HL-60 (cell line): ENCODE data around the gene TESK2.
A peak's percentile ranks its signal among the peaks of the same experiment; 100 is the strongest.

ENCODE experiments used
- DNase-seq, 2 experiments: peaks; one replicate each; pipeline ENCODE4 v3.0.0-alpha.2; 2010 to 2020; ENCODE audit warnings: low read depth in 1 of 2, low spot score in 1 of 2
- H3K27ac ChIP-seq: fragments of 250-450 bp; sonication (Bioruptor Pico); replicated peaks from 2 replicates; pipeline ENCODE4 v1.5.1; 2020; ENCODE audit warnings: mild to moderate bottlenecking, moderate library complexity
- H3K27me3 ChIP-seq: fragments of 250-450 bp; sonication (Bioruptor Pico); 2 replicates; pipeline ENCODE4 v1.5.1; 2021; ENCODE audit warnings: mild to moderate bottlenecking, moderate library complexity; ENCODE audit not compliant: insufficient read depth, poor library complexity, severe bottlenecking
- H3K4me3 ChIP-seq: replicated peaks from 2 replicates; pipeline ENCODE4 v1.5.1; 2011; ENCODE audit warnings: mild to moderate bottlenecking, control low read depth, low read length; ENCODE audit not compliant: insufficient read depth
- GABPA ChIP-seq: IDR thresholded peaks from 2 replicates; pipeline ENCODE4 v1.6.1; 2012; ENCODE audit warnings: low read depth
- POLR2AphosphoS5 ChIP-seq: IDR thresholded peaks from 2 replicates; pipeline ENCODE4 v1.6.1; 2012; ENCODE audit warnings: low read depth
- SPI1 ChIP-seq: IDR thresholded peaks from 2 replicates; pipeline ENCODE4 v1.6.1; 2012; ENCODE audit warnings: low read depth, mild to moderate bottlenecking, borderline replicate concordance
- long read RNA-seq: library from polyadenylated mRNA; unstranded; transcript quantifications from one replicate; pipeline ENCODE4 v2.0.0, GENCODE V29; 2020
- TF ChIP-seq, protein P1 (sequence below): IDR thresholded peaks from one replicate; pipeline ENCODE4 v1.5.1; 2011; ENCODE audit warnings: low read length, control low read depth, inconsistent platforms; ENCODE audit not compliant: insufficient read depth
- TF ChIP-seq, protein P2 (sequence below): IDR thresholded peaks from 2 replicates; pipeline ENCODE4 v1.6.1; 2012; ENCODE audit warnings: low read depth; ENCODE audit not compliant: insufficient replicate concordance

The TESK2 gene, protein sequence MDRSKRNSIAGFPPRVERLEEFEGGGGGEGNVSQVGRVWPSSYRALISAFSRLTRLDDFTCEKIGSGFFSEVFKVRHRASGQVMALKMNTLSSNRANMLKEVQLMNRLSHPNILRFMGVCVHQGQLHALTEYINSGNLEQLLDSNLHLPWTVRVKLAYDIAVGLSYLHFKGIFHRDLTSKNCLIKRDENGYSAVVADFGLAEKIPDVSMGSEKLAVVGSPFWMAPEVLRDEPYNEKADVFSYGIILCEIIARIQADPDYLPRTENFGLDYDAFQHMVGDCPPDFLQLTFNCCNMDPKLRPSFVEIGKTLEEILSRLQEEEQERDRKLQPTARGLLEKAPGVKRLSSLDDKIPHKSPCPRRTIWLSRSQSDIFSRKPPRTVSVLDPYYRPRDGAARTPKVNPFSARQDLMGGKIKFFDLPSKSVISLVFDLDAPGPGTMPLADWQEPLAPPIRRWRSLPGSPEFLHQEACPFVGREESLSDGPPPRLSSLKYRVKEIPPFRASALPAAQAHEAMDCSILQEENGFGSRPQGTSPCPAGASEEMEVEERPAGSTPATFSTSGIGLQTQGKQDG
- long read RNA-seq, transcript TESK2-202 (11 exons, 3,074 nt): major isoform, 41 of 63 reads
- long read RNA-seq, partial matches to known transcripts: 8 of 63 reads
- long read RNA-seq, other reads (novel, unspliced or antisense): 14 of 63 reads

DNA sequence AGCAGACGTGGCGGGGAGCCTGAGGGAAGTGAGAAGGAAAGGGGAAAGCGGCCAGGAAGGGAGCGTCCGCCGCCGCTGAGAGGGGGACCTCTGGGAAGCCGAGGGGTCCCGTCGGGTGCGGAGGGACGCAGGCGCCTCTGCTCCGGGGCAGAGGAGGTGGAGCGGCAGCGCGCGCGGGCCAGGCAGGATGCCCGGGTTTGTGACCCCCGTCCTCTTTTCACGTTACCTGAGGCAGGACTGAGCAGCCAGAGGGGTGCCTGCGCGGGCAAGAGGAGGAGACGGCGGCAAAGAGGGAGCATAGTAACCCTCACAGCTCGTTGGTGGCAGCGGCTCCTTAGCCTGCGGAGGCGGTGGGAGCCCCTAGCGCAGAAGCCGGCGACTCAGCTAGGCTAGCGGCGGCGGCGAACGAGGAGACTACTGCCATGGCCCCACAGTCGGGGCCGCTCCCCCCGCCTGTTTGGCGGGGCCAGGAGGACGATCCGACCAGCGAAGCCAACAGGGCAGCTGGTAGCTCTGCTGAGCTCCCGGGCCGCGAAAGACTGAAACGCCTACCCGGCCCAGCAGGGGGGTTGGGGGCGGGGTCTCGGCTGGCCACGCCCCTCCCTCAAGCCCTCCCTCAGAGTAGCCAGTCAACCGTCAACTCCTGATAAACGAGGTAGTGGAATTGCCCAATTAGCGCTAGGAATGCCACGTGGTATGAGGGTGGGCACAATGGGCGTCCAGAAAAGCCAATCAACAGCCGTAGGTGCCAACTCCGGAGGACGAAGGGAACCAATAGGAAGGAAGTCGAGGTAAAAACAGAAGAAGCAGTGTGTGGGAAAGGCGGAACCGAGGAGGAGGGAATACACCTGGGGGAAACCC is at the start of gene TESK2:
TESK2 (minus strand) TSS at position 538 of the 861 bp plus-strand sequence. CDS start 33,378 bp downstream, outside the sequence.
- H3K27me3 ChIP-seq: no peaks in the 10 kb centered on the region
- H3K4me3 ChIP-seq: peak within 1 kb of the TSS; percentile 94
- peak; percentile 97 to 99 for DNase-seq
- peak within 1 kb of the TSS; percentile 39 for H3K27ac ChIP-seq
- TF ChIP-seq POLR2AphosphoS5 (no peak), SPI1 (peak; percentile 56; the same call in 1 of the 2 replicates)
- TF ChIP-seq, protein P1, sequence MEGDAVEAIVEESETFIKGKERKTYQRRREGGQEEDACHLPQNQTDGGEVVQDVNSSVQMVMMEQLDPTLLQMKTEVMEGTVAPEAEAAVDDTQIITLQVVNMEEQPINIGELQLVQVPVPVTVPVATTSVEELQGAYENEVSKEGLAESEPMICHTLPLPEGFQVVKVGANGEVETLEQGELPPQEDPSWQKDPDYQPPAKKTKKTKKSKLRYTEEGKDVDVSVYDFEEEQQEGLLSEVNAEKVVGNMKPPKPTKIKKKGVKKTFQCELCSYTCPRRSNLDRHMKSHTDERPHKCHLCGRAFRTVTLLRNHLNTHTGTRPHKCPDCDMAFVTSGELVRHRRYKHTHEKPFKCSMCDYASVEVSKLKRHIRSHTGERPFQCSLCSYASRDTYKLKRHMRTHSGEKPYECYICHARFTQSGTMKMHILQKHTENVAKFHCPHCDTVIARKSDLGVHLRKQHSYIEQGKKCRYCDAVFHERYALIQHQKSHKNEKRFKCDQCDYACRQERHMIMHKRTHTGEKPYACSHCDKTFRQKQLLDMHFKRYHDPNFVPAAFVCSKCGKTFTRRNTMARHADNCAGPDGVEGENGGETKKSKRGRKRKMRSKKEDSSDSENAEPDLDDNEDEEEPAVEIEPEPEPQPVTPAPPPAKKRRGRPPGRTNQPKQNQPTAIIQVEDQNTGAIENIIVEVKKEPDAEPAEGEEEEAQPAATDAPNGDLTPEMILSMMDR: no peak
- TF ChIP-seq, protein P2, sequence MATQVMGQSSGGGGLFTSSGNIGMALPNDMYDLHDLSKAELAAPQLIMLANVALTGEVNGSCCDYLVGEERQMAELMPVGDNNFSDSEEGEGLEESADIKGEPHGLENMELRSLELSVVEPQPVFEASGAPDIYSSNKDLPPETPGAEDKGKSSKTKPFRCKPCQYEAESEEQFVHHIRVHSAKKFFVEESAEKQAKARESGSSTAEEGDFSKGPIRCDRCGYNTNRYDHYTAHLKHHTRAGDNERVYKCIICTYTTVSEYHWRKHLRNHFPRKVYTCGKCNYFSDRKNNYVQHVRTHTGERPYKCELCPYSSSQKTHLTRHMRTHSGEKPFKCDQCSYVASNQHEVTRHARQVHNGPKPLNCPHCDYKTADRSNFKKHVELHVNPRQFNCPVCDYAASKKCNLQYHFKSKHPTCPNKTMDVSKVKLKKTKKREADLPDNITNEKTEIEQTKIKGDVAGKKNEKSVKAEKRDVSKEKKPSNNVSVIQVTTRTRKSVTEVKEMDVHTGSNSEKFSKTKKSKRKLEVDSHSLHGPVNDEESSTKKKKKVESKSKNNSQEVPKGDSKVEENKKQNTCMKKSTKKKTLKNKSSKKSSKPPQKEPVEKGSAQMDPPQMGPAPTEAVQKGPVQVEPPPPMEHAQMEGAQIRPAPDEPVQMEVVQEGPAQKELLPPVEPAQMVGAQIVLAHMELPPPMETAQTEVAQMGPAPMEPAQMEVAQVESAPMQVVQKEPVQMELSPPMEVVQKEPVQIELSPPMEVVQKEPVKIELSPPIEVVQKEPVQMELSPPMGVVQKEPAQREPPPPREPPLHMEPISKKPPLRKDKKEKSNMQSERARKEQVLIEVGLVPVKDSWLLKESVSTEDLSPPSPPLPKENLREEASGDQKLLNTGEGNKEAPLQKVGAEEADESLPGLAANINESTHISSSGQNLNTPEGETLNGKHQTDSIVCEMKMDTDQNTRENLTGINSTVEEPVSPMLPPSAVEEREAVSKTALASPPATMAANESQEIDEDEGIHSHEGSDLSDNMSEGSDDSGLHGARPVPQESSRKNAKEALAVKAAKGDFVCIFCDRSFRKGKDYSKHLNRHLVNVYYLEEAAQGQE: no peak

DNA sequence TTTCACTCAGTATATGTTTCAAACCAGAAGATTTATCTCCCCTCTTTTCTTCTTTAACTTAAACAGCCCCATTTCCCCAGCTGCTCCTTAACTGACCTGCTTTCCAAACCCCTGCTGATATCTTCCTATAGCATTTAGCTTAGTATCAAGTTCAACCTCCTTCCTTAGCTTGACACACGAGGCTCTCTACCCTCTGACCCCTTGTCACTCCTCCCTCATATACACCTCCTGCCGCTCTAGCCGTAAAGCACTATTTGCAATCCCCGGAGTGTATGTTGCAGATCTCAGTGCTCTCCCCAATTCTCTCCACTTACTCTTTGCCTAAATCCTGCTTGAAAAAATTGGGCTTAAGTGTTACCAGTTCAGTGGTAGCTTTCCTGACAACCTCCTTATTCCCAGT is 45.9 kb upstream of the TESK2 start:
- DNase-seq: no peak
- TF ChIP-seq SPI1 (no peak), POLR2AphosphoS5 (no peak), GABPA (no peak)
- TF ChIP-seq, protein P2: no peak
- TF ChIP-seq, protein P1: no peak
- no peak overlapping the region for H3K27ac ChIP-seq
- no peaks in the 10 kb centered on the region for H3K27me3 ChIP-seq
- H3K4me3 ChIP-seq: no peak overlapping the region

DNA sequence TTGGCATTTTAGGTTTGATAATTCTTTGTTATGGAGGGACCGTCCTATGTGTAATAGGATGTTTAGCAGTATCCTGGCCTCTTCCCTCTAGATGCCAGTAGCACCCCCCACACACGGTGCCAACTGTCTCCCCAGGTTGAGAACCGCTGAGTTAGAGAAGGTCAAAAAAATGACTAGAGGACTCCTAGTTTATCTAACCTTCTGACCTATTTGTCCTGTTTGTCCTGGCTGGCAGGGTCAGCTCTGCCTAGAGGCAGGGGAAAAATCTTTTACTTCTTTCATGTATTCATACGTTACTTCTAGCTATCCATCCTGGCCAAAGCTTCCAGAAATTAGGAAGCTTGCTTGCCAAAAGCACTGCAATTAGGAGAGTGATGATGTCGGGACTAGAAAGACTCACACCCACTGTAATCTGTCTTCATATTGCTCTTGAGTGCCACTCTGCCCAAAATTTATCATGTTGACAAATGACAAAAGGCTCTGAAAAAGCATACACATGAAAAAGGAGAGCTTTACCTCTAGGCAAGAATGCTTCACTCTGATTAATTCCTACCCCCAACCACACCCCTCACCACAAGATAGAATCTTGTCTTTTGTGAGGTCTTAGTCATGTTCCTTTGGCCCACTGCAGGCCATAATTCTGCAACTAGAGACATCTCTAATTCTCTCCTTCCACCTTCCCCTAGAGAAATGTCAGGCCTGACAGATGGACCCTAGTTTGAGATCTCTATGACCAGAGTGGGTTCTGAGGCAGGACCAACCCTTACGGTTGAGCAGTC is 45.2 kb upstream of the TESK2 start:
- Histone ChIP-seq H3K27me3 (no peaks in the 10 kb centered on the region), H3K27ac (no peak overlapping the region)
- no peak for DNase-seq

More for the DNA sequence above, 45.2 kb upstream of the TESK2 start:
- no peak for TF ChIP-seq POLR2AphosphoS5
- TF ChIP-seq, protein P2: no peak
- no peak for TF ChIP-seq GABPA
- TF ChIP-seq, protein P1: no peak
- no peak for TF ChIP-seq SPI1
- H3K4me3 ChIP-seq: no peak overlapping the region
